ENCODE results near the gene XPO6. TPM values are rescaled to one million over a fixed set of nuclear protein-coding genes. Genes with fewer than 3 reads are reported as not detected.

XPO6 gene
- total RNA-seq, 2 donors from 2014 or later = 308 to 310 TPM

GRCh38 chr16:28058839-28059589 lies 152.8 kb downstream of the XPO6 start:
- Mint-ChIP-seq H3K27me3 (peaks cover 62% of the 10 kb centered on the region), H3K4me3 (no peak overlapping the region), H3K36me3 (ENCODE audit: low read depth) (peaks cover 2% of the 10 kb centered on the region), H3K27ac (no peak overlapping the region), H3K4me1 (peaks cover 13% of the 10 kb centered on the region)
- ATAC-seq = peak; percentile 16
- DNase-seq = no peak
- no peaks in the 10 kb centered on the region for H3K9me3 ChIP-seq (ENCODE audit: control insufficient read depth, low read length, poor library complexity, severe bottlenecking)

GRCh38 chr16:28057949-28058348 lies 153.8 kb downstream of the XPO6 start:
- H3K27me3 Mint-ChIP-seq = peaks cover 71% of the 10 kb centered on the region
- H3K4me1 Mint-ChIP-seq = peaks cover 18% of the 10 kb centered on the region
- ATAC-seq (no peak), DNase-seq (no peak)
- H3K4me3 Mint-ChIP-seq = no peak overlapping the region
- no peak overlapping the region for H3K27ac Mint-ChIP-seq
- H3K36me3 Mint-ChIP-seq (ENCODE audit: low read depth) = peaks cover 6% of the 10 kb centered on the region
- H3K9me3 ChIP-seq (ENCODE audit: control insufficient read depth, low read length, poor library complexity, severe bottlenecking) = no peaks in the 10 kb centered on the region

GRCh38 chr16:28053461-28053860 lies 158.3 kb downstream of the XPO6 start:
- Mint-ChIP-seq H3K36me3 (ENCODE audit: low read depth) (peaks cover 6% of the 10 kb centered on the region), H3K4me3 (no peak overlapping the region), H3K27me3 (peaks cover 37% of the 10 kb centered on the region), H3K4me1 (peaks cover 7% of the 10 kb centered on the region), H3K27ac (no peak overlapping the region)
- ATAC-seq = no peak
- no peak for DNase-seq
- no peaks in the 10 kb centered on the region for H3K9me3 ChIP-seq (ENCODE audit: control insufficient read depth, low read length, poor library complexity, severe bottlenecking)

GRCh38 chr16:28052274-28053128 lies 159.3 kb downstream of the XPO6 start:
- ATAC-seq (no peak), DNase-seq (no peak)
- H3K4me3 Mint-ChIP-seq = no peak overlapping the region
- H3K36me3 Mint-ChIP-seq (ENCODE audit: low read depth) = peaks cover 6% of the 10 kb centered on the region
- no peaks in the 10 kb centered on the region for H3K9me3 ChIP-seq (ENCODE audit: control insufficient read depth, low read length, poor library complexity, severe bottlenecking)
- peaks cover 5% of the 10 kb centered on the region for H3K4me1 Mint-ChIP-seq
- peaks cover 27% of the 10 kb centered on the region for H3K27me3 Mint-ChIP-seq
- H3K27ac Mint-ChIP-seq = no peak overlapping the region

- Mint-ChIP-seq H3K4me3 (no peak overlapping the region), H3K27me3 (peaks cover 22% of the 10 kb centered on the region), H3K27ac (no peak overlapping the region), H3K36me3 (ENCODE audit: low read depth) (peaks cover 4% of the 10 kb centered on the region), H3K4me1 (peaks cover 5% of the 10 kb centered on the region)
- DNase-seq = no peak
- no peak for ATAC-seq
- no peaks in the 10 kb centered on the region for H3K9me3 ChIP-seq (ENCODE audit: control insufficient read depth, low read length, poor library complexity, severe bottlenecking)
Measured at GRCh38 chr16:28051486-28051885, 160.3 kb downstream of the XPO6 start.

Other genes starting within 250 kb of the XPO6 start
- gene GSG1L, start 148.3 kb downstream of the XPO6 start, total RNA-seq = not detected
- 10 to 100 TPM; 14.7 to 17.7 TPM for gene SBK1, start 80.6 kb upstream of the XPO6 start, total RNA-seq
- 1 to 10 TPM; 3.2 to 5.9 TPM for gene NPIPB6, start 151.5 kb upstream of the XPO6 start, total RNA-seq
- gene EIF3CL, start 191.9 kb upstream of the XPO6 start, total RNA-seq = 10 to 100 TPM; 23.8 to 30.3 TPM

Data from T-helper 17 cell (primary cell).